Vagina (tissue), 2 donors: Measurements from ENCODE around the gene MELTF.

Source experiments
- POLR2A ChIP-seq, 2 donors: fragments of 450-650 bp; IDR thresholded peaks; one replicate each; pipeline ENCODE4 v1.6.1; 2017; ENCODE audit warnings: antibody characterized with exemption in 2 of 2, mild to moderate bottlenecking in 2 of 2, moderate library complexity in 2 of 2
- POLR2AphosphoS5 ChIP-seq, 2 donors: sonication (generic); formaldehyde crosslinking; IDR thresholded peaks; one replicate each; pipeline ENCODE4 v1.9.0; 2017; ENCODE audit warnings: antibody characterized with exemption in 2 of 2, mild to moderate bottlenecking in 2 of 2, low read depth in 1 of 2; ENCODE audit not compliant: insufficient read depth in 1 of 2
- TF ChIP-seq, protein P1 (sequence below), 3 experiments: fragments of 450-650 bp in 2 of 3; fragments of 200-600 bp in 1 of 3; sonication (generic) in 1 of 3; IDR thresholded peaks; one replicate each; pipeline ENCODE4 v1.5.1; 2017 to 2019; ENCODE audit warnings: antibody characterized with exemption in 3 of 3, mild to moderate bottlenecking in 2 of 3, moderate library complexity in 2 of 3

DNA sequence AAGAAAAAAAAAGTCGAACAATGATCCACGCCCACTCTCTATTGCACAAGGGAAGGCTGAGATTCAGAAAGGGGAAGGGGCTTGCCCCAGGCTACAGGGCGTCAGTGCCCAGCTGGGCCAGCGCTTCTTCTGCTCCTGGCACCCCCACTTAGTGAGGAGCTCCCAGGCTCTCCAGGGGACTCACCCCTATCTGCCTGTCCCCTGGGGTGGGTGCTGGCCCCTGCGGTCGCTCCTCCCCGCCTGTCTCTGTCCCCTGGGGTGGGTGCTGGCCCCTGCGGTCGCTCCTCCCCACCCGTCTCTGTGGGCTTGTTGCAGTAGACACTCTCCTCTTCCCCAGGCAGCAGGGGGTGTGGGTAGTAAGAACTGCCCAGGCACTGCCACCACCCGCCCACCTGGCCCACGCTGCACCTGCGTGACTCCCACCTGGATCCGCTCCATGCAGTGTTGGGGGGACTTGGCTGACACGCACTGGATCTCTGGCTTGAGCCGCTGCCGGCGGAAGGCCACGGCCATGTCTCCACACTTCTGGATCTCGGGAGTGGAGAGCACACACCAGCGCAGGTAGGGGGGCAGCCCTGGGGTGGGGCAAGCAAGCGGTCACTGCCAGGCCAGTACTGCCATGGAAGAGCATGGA lies 14.6 kb downstream of the MELTF start:
- TF ChIP-seq, protein P1, sequence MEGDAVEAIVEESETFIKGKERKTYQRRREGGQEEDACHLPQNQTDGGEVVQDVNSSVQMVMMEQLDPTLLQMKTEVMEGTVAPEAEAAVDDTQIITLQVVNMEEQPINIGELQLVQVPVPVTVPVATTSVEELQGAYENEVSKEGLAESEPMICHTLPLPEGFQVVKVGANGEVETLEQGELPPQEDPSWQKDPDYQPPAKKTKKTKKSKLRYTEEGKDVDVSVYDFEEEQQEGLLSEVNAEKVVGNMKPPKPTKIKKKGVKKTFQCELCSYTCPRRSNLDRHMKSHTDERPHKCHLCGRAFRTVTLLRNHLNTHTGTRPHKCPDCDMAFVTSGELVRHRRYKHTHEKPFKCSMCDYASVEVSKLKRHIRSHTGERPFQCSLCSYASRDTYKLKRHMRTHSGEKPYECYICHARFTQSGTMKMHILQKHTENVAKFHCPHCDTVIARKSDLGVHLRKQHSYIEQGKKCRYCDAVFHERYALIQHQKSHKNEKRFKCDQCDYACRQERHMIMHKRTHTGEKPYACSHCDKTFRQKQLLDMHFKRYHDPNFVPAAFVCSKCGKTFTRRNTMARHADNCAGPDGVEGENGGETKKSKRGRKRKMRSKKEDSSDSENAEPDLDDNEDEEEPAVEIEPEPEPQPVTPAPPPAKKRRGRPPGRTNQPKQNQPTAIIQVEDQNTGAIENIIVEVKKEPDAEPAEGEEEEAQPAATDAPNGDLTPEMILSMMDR (IDR thresholded peaks at IDR 0.05) = no peak
- no peak for TF ChIP-seq POLR2A (IDR thresholded peaks at IDR 0.05)
- TF ChIP-seq POLR2AphosphoS5 (IDR thresholded peaks at IDR 0.05; ENCODE audit: insufficient read depth in 1 of 2, low read depth in 1 of 2) = no peak
